BE2C (cell line): Measurements from ENCODE around the gene OXGR1.

ENCODE experiments used
- DNase-seq: peaks from one replicate; pipeline ENCODE4 v3.0.0-alpha.2; 2020
- H3K27me3 ChIP-seq: fragments of 250-450 bp; sonication (Bioruptor Pico); 2 replicates; pipeline ENCODE4 v1.5.1; 2020; ENCODE audit warnings: mild to moderate bottlenecking
- H3K36me3 ChIP-seq: fragments of 250-450 bp; sonication (Bioruptor Pico); 2 replicates; pipeline ENCODE4 v1.5.1; 2020; ENCODE audit warnings: mild to moderate bottlenecking
- H3K4me1 ChIP-seq: fragments of 250-450 bp; sonication (Bioruptor Pico); 2 replicates; pipeline ENCODE4 v1.5.1; 2020
- H3K4me3 ChIP-seq: 2 replicates; pipeline ENCODE4 v1.5.1; 2011; ENCODE audit warnings: low read depth, low read length
- H3K9me3 ChIP-seq: fragments of 250-450 bp; sonication (Bioruptor Pico); 2 replicates; pipeline ENCODE4 v1.5.1; 2020
- CTCF ChIP-seq: IDR thresholded peaks from 2 replicates; pipeline ENCODE4 v1.5.1; 2012; ENCODE audit warnings: mild to moderate bottlenecking, low read depth, low read length

The OXGR1 gene

GRCh38 chr13:96960379-96960778 lies 33.9 kb downstream of the OXGR1 start:
- DNase-seq = no peak
- Histone ChIP-seq H3K36me3 (no peaks in the 10 kb centered on the region), H3K4me1 (peaks cover 6% of the 10 kb centered on the region; the same call in 1 of the 2 replicates), H3K9me3 (no peaks in the 10 kb centered on the region), H3K4me3 (no peak overlapping the region), H3K27me3 (no peaks in the 10 kb centered on the region)
- no peak for TF ChIP-seq CTCF

GRCh38 chr13:96958286-96958891 lies 35.9 kb downstream of the OXGR1 start:
- no peaks in the 10 kb centered on the region for H3K27me3 ChIP-seq
- H3K4me1 ChIP-seq = peaks cover 6% of the 10 kb centered on the region; the same call in 1 of the 2 replicates

GRCh38 chr13:96952595-96952994 lies 41.7 kb downstream of the OXGR1 start:
- Histone ChIP-seq H3K9me3 (no peaks in the 10 kb centered on the region), H3K36me3 (no peaks in the 10 kb centered on the region), H3K27me3 (no peaks in the 10 kb centered on the region), H3K4me1 (no peaks in the 10 kb centered on the region; the same call in 1 of the 2 replicates), H3K4me3 (no peak overlapping the region)
- no peak for TF ChIP-seq CTCF
- DNase-seq = no peak

More at GRCh38 chr13:96958286-96958891, 35.9 kb downstream of the OXGR1 start:
- no peak overlapping the region for H3K4me3 ChIP-seq
- DNase-seq = peak; percentile 40
- no peaks in the 10 kb centered on the region for H3K9me3 ChIP-seq
- H3K36me3 ChIP-seq = no peaks in the 10 kb centered on the region
- TF ChIP-seq CTCF = peak; percentile 89

GRCh38 chr13:96948127-96948526 lies 46.1 kb downstream of the OXGR1 start:
- H3K9me3 ChIP-seq = no peaks in the 10 kb centered on the region; the same call in 1 of the 2 replicates
- no peaks in the 10 kb centered on the region for H3K4me1 ChIP-seq
- TF ChIP-seq CTCF = no peak
- no peaks in the 10 kb centered on the region for H3K27me3 ChIP-seq
- H3K36me3 ChIP-seq = no peaks in the 10 kb centered on the region
- no peak overlapping the region for H3K4me3 ChIP-seq
- no peak for DNase-seq

- no peak for DNase-seq
- TF ChIP-seq CTCF = no peak
- no peak overlapping the region for H3K4me3 ChIP-seq
These were observed 46.8 kb downstream of the OXGR1 start for GRCh38 chr13:96947343-96947910.

GRCh38 chr13:96946709-96947311 lies 47.5 kb downstream of the OXGR1 start:
- no peaks in the 10 kb centered on the region for H3K4me1 ChIP-seq
- no peaks in the 10 kb centered on the region for H3K36me3 ChIP-seq
- H3K27me3 ChIP-seq = no peaks in the 10 kb centered on the region
- no peak for DNase-seq
- TF ChIP-seq CTCF = no peak
- H3K4me3 ChIP-seq = no peak overlapping the region
- no peaks in the 10 kb centered on the region; the same call in 1 of the 2 replicates for H3K9me3 ChIP-seq

More at GRCh38 chr13:96947343-96947910, 46.8 kb downstream of the OXGR1 start:
- H3K4me1 ChIP-seq = no peaks in the 10 kb centered on the region
- H3K9me3 ChIP-seq = no peaks in the 10 kb centered on the region; the same call in 1 of the 2 replicates
- H3K36me3 ChIP-seq = no peaks in the 10 kb centered on the region
- no peaks in the 10 kb centered on the region for H3K27me3 ChIP-seq
